Lung (tissue), 12 donors: ENCODE data around the gene DNM2. TPM values are rescaled to one million over a fixed set of nuclear protein-coding genes. Genes with fewer than 3 reads are reported as not detected.

ENCODE experiments used
- ATAC-seq: fragments of 200-7000 bp; cut with Tn5 transposase; one replicate; pipeline ENCODE4 v1.9.1; 2020; ENCODE audit warnings: moderate number of reproducible peaks; ENCODE audit not compliant: insufficient read depth, low FRiP score
- DNase-seq, 3 donors: peaks; one replicate each; pipeline ENCODE4 v3.0.0-alpha.2; 2013 to 2017
- H3K27ac ChIP-seq, 2 donors: one replicate each; pipeline ENCODE4 v1.5.1; 2013; ENCODE audit warnings: mild to moderate bottlenecking in 2 of 2, moderate library complexity in 2 of 2, control low read depth in 1 of 2, inconsistent platforms in 1 of 2, low read depth in 1 of 2, low read length in 1 of 2
- H3K27me3 ChIP-seq, 3 donors: one replicate each; pipeline ENCODE4 v1.5.1; 2013; ENCODE audit warnings: low read length in 2 of 3; ENCODE audit not compliant: control insufficient read depth in 3 of 3, insufficient read depth in 3 of 3
- H3K36me3 ChIP-seq, 4 donors: one replicate each; pipeline ENCODE4 v1.5.1; 2013; ENCODE audit warnings: low read length in 4 of 4, mild to moderate bottlenecking in 1 of 4, moderate library complexity in 1 of 4; ENCODE audit not compliant: control insufficient read depth in 4 of 4, insufficient read depth in 4 of 4
- H3K4me1 ChIP-seq, 5 donors: one replicate each; pipeline ENCODE4 v1.5.1; 2013; ENCODE audit warnings: low read length in 5 of 5, mild to moderate bottlenecking in 2 of 5, moderate library complexity in 1 of 5; ENCODE audit not compliant: control insufficient read depth in 5 of 5, insufficient read depth in 5 of 5
- H3K4me3 ChIP-seq: one replicate; pipeline ENCODE4 v1.5.1; 2013; ENCODE audit warnings: mild to moderate bottlenecking, control low read depth, moderate library complexity
- H3K9ac ChIP-seq, 2 donors: one replicate each; pipeline ENCODE4 v1.5.1; 2013; ENCODE audit warnings: low read length in 2 of 2, control low read depth in 1 of 2; ENCODE audit not compliant: insufficient read depth in 1 of 2
- H3K9me3 ChIP-seq, 4 donors: one replicate each; pipeline ENCODE4 v1.5.1; 2013; ENCODE audit warnings: low read length in 3 of 4, mild to moderate bottlenecking in 1 of 4, moderate library complexity in 1 of 4; ENCODE audit not compliant: control insufficient read depth in 4 of 4, insufficient read depth in 3 of 4
- WGBS, 2 donors: extraction: QIAGEN DNeasy Blood & Tissue Kit; methylation state at CpG; one replicate each; pipeline ENCODE4 v1.1.7; 2013; 5-methylcytosine and 5-hydroxymethylcytosine counted together
- polyA plus RNA-seq, 2 donors: library from polyadenylated mRNA; stranded (reverse); fragments of 200-250 nt; gene quantifications; one replicate each; pipeline ENCODE4 v1.2.1, GENCODE V29; 2013
- total RNA-seq, 2 donors: library from RNA; depleted of rRNA in 1 of 2; stranded (reverse); fragments of >200 nt in 1 of 2; gene quantifications; one replicate each; pipeline ENCODE4 v1.2.1, GENCODE V29; 2014 to 2021
- TF ChIP-seq, protein P1 (sequence below): IDR thresholded peaks from 2 replicates; pipeline ENCODE4 v1.5.1; 2012; ENCODE audit warnings: mild to moderate bottlenecking; ENCODE audit errors: control extremely low read depth, extremely low read depth
- donor health status: control.
- donor health status: control.
- donor health status: Bipolar disorder and iron deficiency.
- donor health status: healthy.
- donor health status: DM: yes; HTN: yes; CAD: no.

The DNM2 gene
- total and polyA plus RNA-seq, 4 donors = 172 to 277 (median 204) TPM

- peak overlapping the region; percentile 55 to 57 for H3K9ac ChIP-seq
- no peaks in the 10 kb centered on the region for H3K9me3 ChIP-seq
- TF ChIP-seq, protein P1, sequence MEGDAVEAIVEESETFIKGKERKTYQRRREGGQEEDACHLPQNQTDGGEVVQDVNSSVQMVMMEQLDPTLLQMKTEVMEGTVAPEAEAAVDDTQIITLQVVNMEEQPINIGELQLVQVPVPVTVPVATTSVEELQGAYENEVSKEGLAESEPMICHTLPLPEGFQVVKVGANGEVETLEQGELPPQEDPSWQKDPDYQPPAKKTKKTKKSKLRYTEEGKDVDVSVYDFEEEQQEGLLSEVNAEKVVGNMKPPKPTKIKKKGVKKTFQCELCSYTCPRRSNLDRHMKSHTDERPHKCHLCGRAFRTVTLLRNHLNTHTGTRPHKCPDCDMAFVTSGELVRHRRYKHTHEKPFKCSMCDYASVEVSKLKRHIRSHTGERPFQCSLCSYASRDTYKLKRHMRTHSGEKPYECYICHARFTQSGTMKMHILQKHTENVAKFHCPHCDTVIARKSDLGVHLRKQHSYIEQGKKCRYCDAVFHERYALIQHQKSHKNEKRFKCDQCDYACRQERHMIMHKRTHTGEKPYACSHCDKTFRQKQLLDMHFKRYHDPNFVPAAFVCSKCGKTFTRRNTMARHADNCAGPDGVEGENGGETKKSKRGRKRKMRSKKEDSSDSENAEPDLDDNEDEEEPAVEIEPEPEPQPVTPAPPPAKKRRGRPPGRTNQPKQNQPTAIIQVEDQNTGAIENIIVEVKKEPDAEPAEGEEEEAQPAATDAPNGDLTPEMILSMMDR = no peak
- peak overlapping the region; percentile 75 to 96 for H3K27ac ChIP-seq
- H3K4me1 ChIP-seq = peaks cover 0 to 16% (median 9%) of the 10 kb centered on the region in 5 donors
- ATAC-seq (peak; percentile 39), DNase-seq (peak in 2 of 3 donors; percentile 43 to 45)
- peak overlapping the region; percentile 95 for H3K4me3 ChIP-seq
- WGBS, 2 donors = 1% methylated on average over 67 to 70 of the region's 70 CpGs
- no peaks in the 10 kb centered on the region for H3K27me3 ChIP-seq
- peaks cover 0 to 5% (median 4%) of the 10 kb centered on the region in 4 donors for H3K36me3 ChIP-seq
Measured at GRCh38 chr19:10718205-10719196, 622 bp downstream of the DNM2 start.

GRCh38 chr19:10719466-10719961 is 1.6 kb downstream of the DNM2 start:
- WGBS, 2 donors = 27 to 39% methylated on average over 5 of the region's 5 CpGs
- TF ChIP-seq, protein P1 = no peak
- H3K4me1 ChIP-seq = peaks cover 0 to 19% (median 9%) of the 10 kb centered on the region in 5 donors

DNA sequence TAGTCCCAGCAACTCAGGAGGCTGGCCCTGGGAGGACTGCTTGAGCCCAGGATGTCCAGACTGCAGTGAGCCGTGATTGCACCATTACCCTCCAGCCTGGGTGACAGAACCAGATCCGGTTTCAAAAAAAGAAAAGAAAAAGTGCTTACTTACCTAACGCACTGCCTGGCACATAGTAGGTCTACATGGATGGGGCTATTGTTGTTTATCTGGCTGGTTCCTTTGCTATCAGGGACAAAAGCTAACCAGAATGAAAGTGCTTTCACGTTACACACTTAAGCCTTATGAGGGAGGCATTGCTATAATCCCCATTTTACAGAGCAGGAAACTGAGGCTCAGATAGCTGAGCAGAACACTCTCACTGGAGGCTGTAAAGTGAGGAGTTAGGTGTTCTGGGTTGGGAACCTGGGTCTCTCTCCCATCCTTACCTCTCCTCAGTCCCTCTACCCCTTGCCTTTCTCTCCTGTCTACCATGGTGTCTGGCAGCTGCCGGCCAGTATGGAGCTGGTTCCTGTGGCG is 2.8 kb downstream of the DNM2 start:
- 88 to 89% methylated on average over 6 of the region's 6 CpGs for WGBS, 2 donors
- H3K9me3 ChIP-seq = no peaks in the 10 kb centered on the region
- TF ChIP-seq, protein P1 = no peak
- H3K27ac ChIP-seq = peak overlapping the region in 1 of 2 donors; percentile 61
- H3K4me3 ChIP-seq = no peak overlapping the region
- peaks cover 0 to 24% (median 9%) of the 10 kb centered on the region in 5 donors for H3K4me1 ChIP-seq
- H3K27me3 ChIP-seq = no peaks in the 10 kb centered on the region
- ATAC-seq (no peak), DNase-seq (no peak)
- peaks cover 0 to 7% (median 2%) of the 10 kb centered on the region in 4 donors for H3K36me3 ChIP-seq
- no peak overlapping the region for H3K9ac ChIP-seq

More at GRCh38 chr19:10719466-10719961, 1.6 kb downstream of the DNM2 start:
- Histone ChIP-seq H3K36me3 (peaks cover 0 to 7% (median 3%) of the 10 kb centered on the region in 4 donors), H3K27ac (peak overlapping the region in 1 of 2 donors; percentile 96), H3K9ac (peak overlapping the region; percentile 55 to 57), H3K27me3 (no peaks in the 10 kb centered on the region), H3K4me3 (peak overlapping the region; percentile 95), H3K9me3 (no peaks in the 10 kb centered on the region)
- ATAC-seq (no peak), DNase-seq (no peak)
